Sigmoid colon (tissue), 7 donors: ENCODE measurements around the gene R3HDM1. TPM values are rescaled to one million over a fixed set of nuclear protein-coding genes. Genes with fewer than 3 reads are reported as not detected.

Source experiments
- DNase-seq: peaks from one replicate; pipeline ENCODE4 v3.0.0-alpha.2; 2019
- H3K27ac ChIP-seq, 4 donors: fragments of 200-600 bp; sonication (generic); one replicate each; pipeline ENCODE4 v1.5.1; 2016 to 2019; ENCODE audit warnings: mild to moderate bottlenecking in 1 of 4
- H3K27me3 ChIP-seq, 3 donors: fragments of 200-600 bp; sonication (generic); one replicate each; pipeline ENCODE4 v1.5.1; 2019; ENCODE audit warnings: mild to moderate bottlenecking in 1 of 3
- H3K36me3 ChIP-seq, 4 donors: fragments of 200-600 bp; sonication (generic); one replicate each; pipeline ENCODE4 v1.5.1; 2016 to 2019
- H3K4me1 ChIP-seq, 4 donors: fragments of 200-600 bp; sonication (generic); one replicate each; pipeline ENCODE4 v1.5.1; 2017 to 2019
- H3K4me3 ChIP-seq, 4 donors: fragments of 200-600 bp; sonication (generic); one replicate each; pipeline ENCODE4 v1.5.1; 2017 to 2019; ENCODE audit warnings: mild to moderate bottlenecking in 2 of 4, moderate library complexity in 1 of 4
- H3K9me3 ChIP-seq, 4 donors: fragments of 200-600 bp in 3 of 4; sonication (generic) in 3 of 4; one replicate each; pipeline versions ENCODE4 v1.5.1 to v1.6.1; 2013 to 2019
- CTCF ChIP-seq, 4 experiments: fragments of 450-650 bp in 3 of 4; fragments of 200-600 bp in 1 of 4; IDR thresholded peaks; one replicate each; pipeline ENCODE4 v1.5.1; 2016 to 2019; ENCODE audit warnings: antibody characterized with exemption in 4 of 4, mild to moderate bottlenecking in 3 of 4, moderate library complexity in 2 of 4
- EP300 ChIP-seq, 4 donors: sonication (generic); formaldehyde crosslinking; IDR thresholded peaks; one replicate each; pipeline ENCODE4 v1.6.1; 2017; ENCODE audit warnings: antibody characterized with exemption in 4 of 4
- POLR2A ChIP-seq, 2 donors: fragments of 450-650 bp; IDR thresholded peaks; one replicate each; pipeline ENCODE4 v1.6.1; 2016; ENCODE audit warnings: antibody characterized with exemption in 2 of 2, mild to moderate bottlenecking in 2 of 2, moderate library complexity in 2 of 2
- POLR2AphosphoS5 ChIP-seq, 4 donors: sonication (generic); formaldehyde crosslinking; IDR thresholded peaks; one replicate each; pipeline ENCODE4 v1.6.1; 2017; ENCODE audit warnings: antibody characterized with exemption in 4 of 4
- WGBS, 2 donors: extraction: QIAGEN DNeasy Blood & Tissue Kit; methylation state at CpG; one replicate each; pipeline ENCODE4 v1.1.7; 2013; 5-methylcytosine and 5-hydroxymethylcytosine counted together
- intact Hi-C: fragments of 100-400 bp; cut with DNase I; formaldehyde crosslinking; loops from one replicate; pipeline ENCODE4 v1.15.1; 2023
- polyA plus RNA-seq, 3 donors: library from polyadenylated mRNA; stranded (reverse); fragments of 200-250 nt; gene quantifications; one replicate each; pipeline ENCODE4 v1.2.3, GENCODE V29; 2013
- total RNA-seq, 4 donors: library from RNA; depleted of rRNA; stranded (reverse); fragments of >200 nt; gene quantifications; one replicate each; pipeline ENCODE4 v1.1.0, GENCODE V29; 2016
- donor health status: healthy with polysubstance abuse.
- donor health status: Bipolar disorder and iron deficiency.
- donor health status: healthy.

Gene R3HDM1
- total RNA-seq: 10 to 100 TPM; 12.0 to 34.6 (median 15.8) TPM
- polyA plus RNA-seq: 10 to 100 TPM in 1 of 3 donors, 1 to 10 TPM in 2; 5.3 to 14.2 (median 6.6) TPM

GRCh38 chr2:135531231-135532197 lies at the start of gene R3HDM1:
R3HDM1 (plus strand) TSS chr2:135531484; CDS start chr2:135604846, 73,362 bp downstream.
- Histone ChIP-seq H3K27me3 (no peaks in the 10 kb centered on the region), H3K27ac (peak within 1 kb of the TSS; percentile 90 to 93 (median 92)), H3K9me3 (no peaks in the 10 kb centered on the region), H3K36me3 (no peaks in the 10 kb centered on the region), H3K4me3 (peak within 1 kb of the TSS; percentile 64 to 98 (median 88)), H3K4me1 (peaks cover 0 to 25% (median 6%) of the 10 kb centered on the region in 4 donors)
- DNase-seq: peak; percentile 100
- WGBS, 2 donors: 1% methylated on average over 75 of the region's 75 CpGs
- intact Hi-C loops: loop anchor here (1.0 to 10.0 kb wide), 4 partner anchors 209 to 1407 kb away; partner anchors contain the start of genes CCNT2, RAB3GAP1 and UBXN4
- TF ChIP-seq CTCF (IDR thresholded peaks at IDR 0.05) (peak in 1 of 4 experiments; percentile 2), POLR2A (IDR thresholded peaks at IDR 0.05) (peak in 1 of 2 donors; percentile 6), EP300 (IDR thresholded peaks at IDR 0.05) (no peak), POLR2AphosphoS5 (IDR thresholded peaks at IDR 0.05) (peak; percentile 28 to 57 (median 42))

DNA sequence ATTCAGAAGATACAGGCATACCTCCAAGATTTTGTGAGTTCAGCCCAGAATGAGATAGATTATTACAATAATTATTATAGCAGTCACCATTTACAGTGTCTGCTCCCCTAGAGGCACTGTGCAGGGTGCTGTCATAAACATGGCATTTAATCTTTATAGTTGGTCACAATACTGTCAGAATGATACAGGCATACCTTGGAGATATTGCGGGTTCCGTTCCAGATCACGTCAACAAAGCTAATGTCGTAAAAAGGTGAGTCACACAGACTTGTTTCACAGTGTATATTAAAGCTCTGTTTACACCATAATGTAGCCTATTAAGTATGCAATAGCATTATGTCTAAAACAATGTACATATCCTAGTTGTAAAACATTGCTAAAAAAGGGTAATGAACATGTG lies 45.8 kb upstream of the R3HDM1 start:
- Histone ChIP-seq H3K27ac (no peak overlapping the region), H3K9me3 (peaks cover 0 to 4% (median 0%) of the 10 kb centered on the region in 4 donors), H3K4me1 (no peaks in the 10 kb centered on the region), H3K36me3 (no peaks in the 10 kb centered on the region), H3K4me3 (no peak overlapping the region), H3K27me3 (no peaks in the 10 kb centered on the region)
- intact Hi-C loops: no loop called here
- no peak for DNase-seq
- WGBS, 2 donors: 59 to 84% methylated on average over 4 of the region's 4 CpGs
- TF ChIP-seq POLR2AphosphoS5 (IDR thresholded peaks at IDR 0.05): no peak
- TF ChIP-seq EP300 (IDR thresholded peaks at IDR 0.05): no peak
- TF ChIP-seq CTCF (IDR thresholded peaks at IDR 0.05): no peak
- TF ChIP-seq POLR2A (IDR thresholded peaks at IDR 0.05): no peak

DNA sequence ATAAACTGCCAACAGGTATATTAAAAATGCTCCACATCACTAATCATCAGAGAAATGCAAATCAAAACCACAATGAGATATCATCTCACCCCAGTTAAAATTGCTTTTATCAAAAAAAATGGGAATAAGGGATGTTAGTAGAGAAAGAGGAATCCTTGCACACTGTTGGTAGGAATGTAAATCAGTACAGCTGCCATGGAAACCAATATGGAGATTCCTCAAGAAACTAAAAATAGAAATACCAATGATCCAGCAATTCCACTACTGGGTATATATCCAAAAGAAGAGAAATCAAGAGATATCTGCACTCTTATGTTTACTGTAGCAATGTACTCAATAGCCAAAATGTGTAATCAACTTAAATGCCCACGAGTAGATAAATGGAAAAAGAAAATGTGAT lies 40.9 kb upstream of the R3HDM1 start:
- H3K27me3 ChIP-seq: no peaks in the 10 kb centered on the region
- H3K4me1 ChIP-seq: no peaks in the 10 kb centered on the region
- DNase-seq: no peak
- 89 to 98% methylated on average over 1 of the region's 1 CpG for WGBS, 2 donors
- intact Hi-C loops: no loop called here
- H3K36me3 ChIP-seq: no peaks in the 10 kb centered on the region
- H3K4me3 ChIP-seq: no peak overlapping the region
- H3K27ac ChIP-seq: no peak overlapping the region
- TF ChIP-seq CTCF (IDR thresholded peaks at IDR 0.05): no peak
- no peak for TF ChIP-seq EP300 (IDR thresholded peaks at IDR 0.05)
- TF ChIP-seq POLR2AphosphoS5 (IDR thresholded peaks at IDR 0.05): no peak
- TF ChIP-seq POLR2A (IDR thresholded peaks at IDR 0.05): no peak
- peaks cover 0 to 4% (median 0%) of the 10 kb centered on the region in 4 donors for H3K9me3 ChIP-seq

GRCh38 chr2:135494503-135494902 lies 36.8 kb upstream of the R3HDM1 start:
- Histone ChIP-seq H3K9me3 (peaks cover 0 to 8% (median 7%) of the 10 kb centered on the region in 4 donors), H3K36me3 (peaks cover 0 to 7% (median 0%) of the 10 kb centered on the region in 4 donors), H3K27me3 (no peaks in the 10 kb centered on the region), H3K4me3 (no peak overlapping the region), H3K4me1 (no peaks in the 10 kb centered on the region), H3K27ac (no peak overlapping the region)
- no peak for TF ChIP-seq EP300 (IDR thresholded peaks at IDR 0.05)
- no peak for TF ChIP-seq CTCF (IDR thresholded peaks at IDR 0.05)
- TF ChIP-seq POLR2AphosphoS5 (IDR thresholded peaks at IDR 0.05): no peak
- TF ChIP-seq POLR2A (IDR thresholded peaks at IDR 0.05): no peak
- no peak for DNase-seq
- WGBS, 2 donors: 92 to 93% methylated on average over 1 of the region's 1 CpG
- intact Hi-C loops: no loop called here
